Activated CD8-positive, alpha-beta memory T cell treated with anti-CD3 and anti-CD28 coated beads, Interleukin-2, amount 50 U/mL, for 1 hour (primary cell): Measurements from ENCODE around the gene NEK2.
"Not testable (repeated sequence)": the region's sequence is repeated elsewhere in the genome, so short reads cannot be mapped to it uniquely, and the experiment has no call there.

Experiments used
- DNase-seq: peaks from one replicate; pipeline ENCODE4 v3.0.0-alpha.2; 2020; ENCODE audit errors: extremely low read depth

Gene NEK2

GRCh38 chr1:211695135-211695816 is 19.9 kb upstream of the NEK2 start:
- DNase-seq, result no peak

GRCh38 chr1:211693911-211694310 is 18.5 kb upstream of the NEK2 start:
- not testable (repeated sequence) for DNase-seq

GRCh38 chr1:211688421-211688820 is 13.0 kb upstream of the NEK2 start:
- no peak for DNase-seq

- no peak for DNase-seq
Measured at GRCh38 chr1:211687462-211688215, 12.2 kb upstream of the NEK2 start.

GRCh38 chr1:211685823-211686222 is 10.4 kb upstream of the NEK2 start:
- no peak for DNase-seq

- no peak for DNase-seq
Measured at GRCh38 chr1:211684791-211685190, 9.4 kb upstream of the NEK2 start.

- no peak for DNase-seq
Measured at GRCh38 chr1:211684331-211684730, 8.9 kb upstream of the NEK2 start.

- no peak for DNase-seq
Measured at GRCh38 chr1:211683396-211684297, 8.2 kb upstream of the NEK2 start.

GRCh38 chr1:211682186-211682585 is 6.8 kb upstream of the NEK2 start:
- DNase-seq, result not testable (repeated sequence)

GRCh38 chr1:211680752-211681327 is 5.4 kb upstream of the NEK2 start:
- DNase-seq, result peak; percentile 34

GRCh38 chr1:211677659-211678058 is 2.2 kb upstream of the NEK2 start:
- DNase-seq, result no peak

GRCh38 chr1:211676761-211677160 is 1.3 kb upstream of the NEK2 start:
- DNase-seq, result no peak

- no peak for DNase-seq
Measured at GRCh38 chr1:211676106-211676583, 724 bp upstream of the NEK2 start.

GRCh38 chr1:211667065-211667617 is 8.3 kb downstream of the NEK2 start:
- no peak for DNase-seq

- DNase-seq, result no peak
Measured at GRCh38 chr1:211660718-211661222, 14.7 kb downstream of the NEK2 start.

GRCh38 chr1:211656728-211657127 is 18.7 kb downstream of the NEK2 start:
- DNase-seq, result no peak

- peak; percentile 54 for DNase-seq
Measured at GRCh38 chr1:211654838-211655787, 20.3 kb downstream of the NEK2 start.

GRCh38 chr1:211653959-211654496 is 21.4 kb downstream of the NEK2 start:
- DNase-seq, result no peak

- no peak for DNase-seq
Measured at GRCh38 chr1:211653293-211653692, 22.1 kb downstream of the NEK2 start.

GRCh38 chr1:211652371-211652770 is 23.1 kb downstream of the NEK2 start:
- DNase-seq, result no peak
